GM12892 (cell line): ENCODE data around the gene CACHD1.

Experiments used
- POLR2A ChIP-seq: IDR thresholded peaks from 2 replicates; pipeline ENCODE4 v1.6.1; 2011; ENCODE audit warnings: low read depth, low read length, control low read depth
- TAF1 ChIP-seq: IDR thresholded peaks from 2 replicates; pipeline ENCODE4 v1.6.1; 2011; ENCODE audit warnings: low read depth, mild to moderate bottlenecking, control low read depth, low read length, borderline replicate concordance

DNA sequence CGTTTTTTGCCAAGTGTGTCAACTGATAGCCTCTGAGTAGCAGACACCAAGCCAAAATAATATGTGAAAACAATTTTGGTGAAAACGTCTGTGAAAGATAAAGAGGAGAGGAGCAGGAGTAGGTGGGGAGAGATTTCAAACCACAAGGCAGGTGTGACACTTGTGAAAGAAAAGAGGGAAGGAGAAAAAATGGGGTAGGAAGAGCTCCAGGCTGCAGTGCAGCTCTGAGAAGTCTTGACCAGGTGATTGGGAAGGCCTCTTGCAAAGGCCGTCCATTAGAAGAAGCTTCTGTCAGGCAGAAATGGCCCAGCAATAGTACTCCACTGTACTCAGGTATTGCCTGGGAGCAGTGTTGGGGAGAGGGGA lies 264.3 kb downstream of the CACHD1 start:
- TF ChIP-seq POLR2A (no peak), TAF1 (no peak)
